ENCODE data around the gene SRGAP1.

GRCh38 chr12:64054079-64054520 lies 209.6 kb downstream of the SRGAP1 start:
- TF ChIP-seq CTCF (IDR thresholded peaks at IDR 0.05; ENCODE audit: borderline replicate concordance, extremely low read depth, low read length, poor library complexity, severe bottlenecking): no peak
- TF ChIP-seq EZH2 (IDR thresholded peaks at IDR 0.05; ENCODE audit: borderline replicate concordance, low read depth, low read length, severe bottlenecking): no peak

Data from DND-41 (cell line).